ENCODE results near the gene RCVRN.

Gene RCVRN

GRCh38 chr17:9868552-9868951 is 36.5 kb downstream of the RCVRN start:
- H3K27me3 ChIP-seq, result no peaks in the 10 kb centered on the region
- no peaks in the 10 kb centered on the region for H3K4me1 ChIP-seq
- no peaks in the 10 kb centered on the region for H3K9me3 ChIP-seq
- intact Hi-C loops (cut with DNase I; ENCODE audit: low total_unique reads), result no loop called here
- H3K4me3 ChIP-seq, result no peak overlapping the region
- no peak for DNase-seq
- H3K36me3 ChIP-seq, result no peaks in the 10 kb centered on the region
- TF ChIP-seq CTCF (IDR thresholded peaks at IDR 0.05), result no peak
- no peak overlapping the region for H3K27ac ChIP-seq

- Histone ChIP-seq H3K4me3 (no peak overlapping the region), H3K36me3 (no peaks in the 10 kb centered on the region), H3K27ac (no peak overlapping the region), H3K27me3 (no peaks in the 10 kb centered on the region), H3K9me3 (peaks cover 0 to 8% (median 2%) of the 10 kb centered on the region in 3 donors), H3K4me1 (no peaks in the 10 kb centered on the region)
- intact Hi-C loops (cut with DNase I; ENCODE audit: low total_unique reads), result no loop called here
- no peak for DNase-seq
- no peak for TF ChIP-seq CTCF (IDR thresholded peaks at IDR 0.05)
Observed at GRCh38 chr17:9865586-9865985, 39.5 kb downstream of the RCVRN start.

GRCh38 chr17:9862949-9863348 is 42.1 kb downstream of the RCVRN start:
- DNase-seq, result no peak
- no peak overlapping the region for H3K27ac ChIP-seq
- no peaks in the 10 kb centered on the region for H3K4me1 ChIP-seq
- H3K27me3 ChIP-seq, result no peaks in the 10 kb centered on the region
- intact Hi-C loops (cut with DNase I; ENCODE audit: low total_unique reads), result no loop called here
- no peak for TF ChIP-seq CTCF (IDR thresholded peaks at IDR 0.05)
- H3K4me3 ChIP-seq, result no peak overlapping the region
- H3K36me3 ChIP-seq, result no peaks in the 10 kb centered on the region
- peaks cover 0 to 8% (median 8%) of the 10 kb centered on the region in 3 donors for H3K9me3 ChIP-seq

- DNase-seq, result no peak
- no peak for TF ChIP-seq CTCF (IDR thresholded peaks at IDR 0.05)
- Histone ChIP-seq H3K36me3 (no peaks in the 10 kb centered on the region), H3K27ac (no peak overlapping the region), H3K9me3 (peaks cover 0 to 12% (median 8%) of the 10 kb centered on the region in 3 donors), H3K4me1 (no peaks in the 10 kb centered on the region), H3K4me3 (no peak overlapping the region), H3K27me3 (no peaks in the 10 kb centered on the region)
- intact Hi-C loops (cut with DNase I; ENCODE audit: low total_unique reads), result no loop called here
Observed at GRCh38 chr17:9862220-9862619, 42.9 kb downstream of the RCVRN start.

GRCh38 chr17:9860851-9861250 is 44.2 kb downstream of the RCVRN start:
- Histone ChIP-seq H3K27me3 (no peaks in the 10 kb centered on the region), H3K27ac (no peak overlapping the region), H3K36me3 (no peaks in the 10 kb centered on the region), H3K9me3 (peaks cover 0 to 17% (median 8%) of the 10 kb centered on the region in 3 donors), H3K4me1 (no peaks in the 10 kb centered on the region), H3K4me3 (no peak overlapping the region)
- intact Hi-C loops (cut with DNase I; ENCODE audit: low total_unique reads), result no loop called here
- no peak for DNase-seq
- TF ChIP-seq CTCF (IDR thresholded peaks at IDR 0.05), result no peak

- TF ChIP-seq CTCF (IDR thresholded peaks at IDR 0.05), result no peak
- no peak for DNase-seq
- Histone ChIP-seq H3K36me3 (no peaks in the 10 kb centered on the region), H3K4me3 (no peak overlapping the region), H3K4me1 (no peaks in the 10 kb centered on the region), H3K27ac (no peak overlapping the region), H3K27me3 (no peaks in the 10 kb centered on the region), H3K9me3 (peaks cover 0 to 17% (median 8%) of the 10 kb centered on the region in 3 donors)
- intact Hi-C loops (cut with DNase I; ENCODE audit: low total_unique reads), result no loop called here
Observed at GRCh38 chr17:9859781-9860180, 45.3 kb downstream of the RCVRN start.

Data from tibial artery (tissue), 4 donors.